ENCODE data around the gene IL1RAP. TPM values are rescaled to one million over a fixed set of nuclear protein-coding genes. Genes with fewer than 3 reads are reported as not detected.

Gene IL1RAP
- total RNA-seq, 1 donor from 2014 or later: 43.4 TPM

DNA sequence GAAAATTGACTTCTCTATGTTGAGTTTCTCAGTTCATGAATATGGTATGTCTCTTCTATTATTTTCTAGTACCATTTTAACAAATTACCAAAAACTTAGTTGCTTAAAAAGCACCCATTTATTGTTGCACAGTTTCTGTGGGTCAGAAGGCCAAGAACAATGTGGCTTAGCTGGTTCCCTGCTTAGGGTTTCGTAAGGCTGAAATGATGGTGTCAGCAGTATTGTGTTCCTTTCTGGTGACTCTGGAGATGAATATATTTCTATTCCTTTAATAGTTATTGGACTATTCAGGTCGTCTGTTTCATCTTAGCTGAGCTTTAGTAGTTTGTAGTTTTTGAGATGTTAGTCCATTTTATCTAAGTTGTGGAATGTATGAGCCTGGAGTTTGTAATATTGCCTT is 44.9 kb downstream of the IL1RAP start:
- Histone ChIP-seq H3K36me3 (ENCODE audit: control insufficient read depth, insufficient read depth, low read length) (peaks cover 3% of the 10 kb centered on the region), H3K27me3 (ENCODE audit: control insufficient read depth, insufficient read depth, low read length) (no peaks in the 10 kb centered on the region), H3K4me3 (ENCODE audit: low read depth, low read length) (no peak overlapping the region)
- FAIRE-seq (no peak), DNase-seq (ENCODE audit: low read depth) (peak; percentile 21)
- no peak for TF ChIP-seq CTCF (IDR thresholded peaks at IDR 0.05; ENCODE audit: insufficient read depth, low read length, severe bottlenecking)

DNA sequence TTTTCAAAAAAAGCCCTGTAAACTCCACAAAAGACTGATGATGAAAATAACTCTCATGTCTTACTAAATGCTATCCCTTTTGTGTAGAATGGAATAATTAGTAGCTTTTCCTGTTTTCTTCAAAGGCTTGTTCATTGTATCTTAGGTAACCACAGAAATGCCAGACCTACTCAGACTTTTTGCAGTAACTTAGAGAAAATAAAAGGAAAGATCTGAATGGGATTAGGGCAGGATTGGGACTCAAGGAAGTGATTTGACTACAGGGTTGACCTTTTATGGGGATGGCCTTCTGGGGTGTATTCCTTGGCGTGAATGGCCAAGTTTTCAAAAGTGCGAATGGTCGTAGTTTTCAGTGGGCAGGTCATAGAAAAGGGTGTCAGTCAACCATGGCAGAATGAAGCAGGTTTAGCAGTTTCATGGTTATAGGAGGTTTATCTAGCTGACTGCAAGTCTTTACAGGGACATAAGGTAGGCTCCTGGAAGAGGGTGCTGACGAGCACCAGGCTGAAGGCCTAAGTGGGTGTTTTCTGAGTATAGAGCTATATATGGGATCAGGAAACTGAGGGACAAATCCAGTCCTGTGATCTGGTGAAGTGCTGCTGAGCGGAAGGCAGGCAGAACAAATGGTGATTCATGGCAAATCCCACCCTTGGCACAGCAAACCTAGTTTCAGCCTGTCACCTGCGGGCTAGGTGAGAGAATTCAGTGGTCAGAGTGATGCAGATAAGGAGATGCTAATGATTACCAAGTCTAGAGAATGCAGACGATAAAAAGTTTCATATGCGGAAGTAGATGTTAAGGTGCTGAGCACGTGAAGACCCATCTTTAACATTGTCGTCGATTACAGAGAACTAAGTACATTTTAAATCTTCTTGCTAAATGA is 46.4 kb downstream of the IL1RAP start:
- no peak overlapping the region for H3K4me3 ChIP-seq (ENCODE audit: low read depth, low read length)
- DNase-seq (ENCODE audit: low read depth) (no peak), FAIRE-seq (no peak)
- no peak for TF ChIP-seq CTCF (IDR thresholded peaks at IDR 0.05; ENCODE audit: insufficient read depth, low read length, severe bottlenecking)
- no peaks in the 10 kb centered on the region for H3K27me3 ChIP-seq (ENCODE audit: control insufficient read depth, insufficient read depth, low read length)
- H3K36me3 ChIP-seq (ENCODE audit: control insufficient read depth, insufficient read depth, low read length): peaks cover 3% of the 10 kb centered on the region

DNA sequence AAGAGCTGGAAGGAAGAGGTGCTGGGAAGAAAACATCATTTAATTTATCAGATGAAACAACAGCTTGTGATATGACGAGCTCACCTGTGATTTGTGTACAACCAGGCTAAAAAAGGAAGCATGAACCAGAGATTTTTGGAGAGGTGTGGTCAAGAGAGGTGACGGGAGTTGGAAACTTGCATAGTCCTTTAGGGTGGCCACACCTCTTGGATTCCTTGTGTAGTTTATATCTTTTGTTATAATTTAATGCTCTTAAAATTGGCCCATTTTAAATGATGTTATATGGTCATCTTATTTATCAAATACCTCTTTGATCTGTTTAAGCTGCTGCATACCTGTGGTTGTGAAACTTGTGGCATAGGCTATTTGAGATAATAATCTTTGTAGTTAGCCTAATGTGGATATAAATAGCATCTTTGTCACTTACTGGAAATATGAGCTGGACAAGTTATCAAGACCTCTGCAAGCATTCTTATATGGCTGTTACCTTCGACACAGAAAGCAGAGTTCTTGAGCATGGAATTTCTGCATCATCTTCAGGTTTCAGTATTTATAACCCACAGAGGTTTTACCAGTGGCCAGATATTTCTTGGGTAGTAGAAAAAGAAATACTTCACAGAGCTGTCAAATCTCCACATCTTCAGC is 49.1 kb downstream of the IL1RAP start:
- Histone ChIP-seq H3K4me3 (ENCODE audit: low read depth, low read length) (no peak overlapping the region), H3K36me3 (ENCODE audit: control insufficient read depth, insufficient read depth, low read length) (peaks cover 2% of the 10 kb centered on the region), H3K27me3 (ENCODE audit: control insufficient read depth, insufficient read depth, low read length) (no peaks in the 10 kb centered on the region)
- DNase-seq (ENCODE audit: low read depth) (no peak), FAIRE-seq (no peak)
- no peak for TF ChIP-seq CTCF (IDR thresholded peaks at IDR 0.05; ENCODE audit: insufficient read depth, low read length, severe bottlenecking)

- Histone ChIP-seq H3K27me3 (ENCODE audit: control insufficient read depth, insufficient read depth, low read length) (no peaks in the 10 kb centered on the region), H3K36me3 (ENCODE audit: control insufficient read depth, insufficient read depth, low read length) (peaks cover 2% of the 10 kb centered on the region), H3K4me3 (ENCODE audit: low read depth, low read length) (no peak overlapping the region)
- DNase-seq (ENCODE audit: low read depth) (no peak), FAIRE-seq (no peak)
- TF ChIP-seq CTCF (IDR thresholded peaks at IDR 0.05; ENCODE audit: insufficient read depth, low read length, severe bottlenecking): no peak
Observed at GRCh38 chr3:190564175-190564574, 50.3 kb downstream of the IL1RAP start.

DNA sequence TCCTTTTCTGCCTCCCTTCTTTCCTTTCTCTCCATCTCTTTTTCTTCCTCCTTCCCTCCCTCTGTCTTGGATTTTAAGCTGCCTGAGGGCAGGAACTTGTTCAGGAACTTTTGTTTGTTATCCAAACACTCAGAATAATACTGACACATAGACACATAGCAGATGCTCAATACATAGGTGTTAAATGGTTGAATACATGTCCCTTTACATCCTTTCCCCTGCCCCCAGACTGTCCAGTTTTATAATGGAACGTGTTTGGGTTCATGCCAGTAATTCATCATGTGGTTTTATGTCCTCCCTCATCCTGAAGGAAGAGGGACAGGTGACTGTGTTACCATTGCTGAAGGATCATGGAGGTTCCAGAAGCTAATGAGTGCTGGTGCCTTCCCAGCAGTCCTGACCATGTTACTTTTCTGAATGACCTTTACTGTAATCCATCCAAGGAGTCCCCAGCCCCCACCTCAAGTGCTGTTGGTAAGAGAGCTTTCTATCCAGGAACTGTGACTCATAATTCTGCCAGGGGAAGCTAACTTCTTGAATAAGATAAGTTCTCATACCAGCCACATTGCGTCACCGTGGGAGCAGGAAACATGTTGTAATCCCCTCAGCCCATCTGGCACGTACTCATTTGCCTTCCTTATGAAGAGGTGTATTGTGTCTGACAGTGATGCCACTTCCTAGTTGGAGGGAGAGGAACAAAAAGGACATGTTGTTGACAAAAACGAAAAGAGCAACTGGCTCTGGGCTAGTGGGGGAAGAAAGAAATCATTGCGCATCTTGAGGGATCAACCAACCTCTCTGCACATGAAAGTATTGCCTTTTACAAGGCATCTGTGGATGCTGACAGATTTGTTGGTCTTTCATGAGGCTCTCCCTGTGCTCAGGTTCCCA is 52.4 kb downstream of the IL1RAP start:
- no peaks in the 10 kb centered on the region for H3K36me3 ChIP-seq (ENCODE audit: control insufficient read depth, insufficient read depth, low read length)
- FAIRE-seq (peak; percentile 100), DNase-seq (ENCODE audit: low read depth) (peak; percentile 100)
- H3K4me3 ChIP-seq (ENCODE audit: low read depth, low read length): no peak overlapping the region
- TF ChIP-seq CTCF (IDR thresholded peaks at IDR 0.05; ENCODE audit: insufficient read depth, low read length, severe bottlenecking): no peak
- H3K27me3 ChIP-seq (ENCODE audit: control insufficient read depth, insufficient read depth, low read length): no peaks in the 10 kb centered on the region

Data from bronchial epithelial cell (primary cell).